ENCODE results near the gene DPCD. TPM values are rescaled to one million over a fixed set of nuclear protein-coding genes. Genes with fewer than 3 reads are reported as not detected.

The DPCD gene
- total and polyA plus RNA-seq, 2 of the 8 experiments (the other 6 are each of a cell fraction or from before 2014, with no cell fraction given): 21.2 to 31.4 TPM

GRCh38 chr10:101558204-101558603 lies 29.9 kb upstream of the DPCD start (continued):
- TF ChIP-seq SIN3A (conservative IDR thresholded peaks at IDR 0.05 in 1 of 2, IDR thresholded peaks at IDR 0.05 in 1 of 2; ENCODE audit: low read depth in 1 of 2, low read length in 2 of 2) (no peak), ZNF274 (IDR thresholded peaks at IDR 0.05; ENCODE audit: borderline replicate concordance, extremely low read depth, low read length) (no peak), CHD1 (IDR thresholded peaks at IDR 0.05; ENCODE audit: low read depth, low read length) (no peak), JUND (IDR thresholded peaks at IDR 0.05; ENCODE audit: low read length) (no peak), RAD21 (IDR thresholded peaks at IDR 0.05 in 1 of 2, conservative IDR thresholded peaks at IDR 0.05 in 1 of 2; ENCODE audit: low read depth in 2 of 2, low read length in 2 of 2) (no peak), ATF3 (IDR thresholded peaks at IDR 0.05; ENCODE audit: insufficient read depth, low read depth, low read length) (no peak), USF2 (IDR thresholded peaks at IDR 0.05; ENCODE audit: low read length) (no peak), HDAC6 (IDR thresholded peaks at IDR 0.05; ENCODE audit: low read depth, low read length) (no peak), SP1 (IDR thresholded peaks at IDR 0.05; ENCODE audit: low read depth, low read length) (no peak)
- TF ChIP-seq, protein P1, sequence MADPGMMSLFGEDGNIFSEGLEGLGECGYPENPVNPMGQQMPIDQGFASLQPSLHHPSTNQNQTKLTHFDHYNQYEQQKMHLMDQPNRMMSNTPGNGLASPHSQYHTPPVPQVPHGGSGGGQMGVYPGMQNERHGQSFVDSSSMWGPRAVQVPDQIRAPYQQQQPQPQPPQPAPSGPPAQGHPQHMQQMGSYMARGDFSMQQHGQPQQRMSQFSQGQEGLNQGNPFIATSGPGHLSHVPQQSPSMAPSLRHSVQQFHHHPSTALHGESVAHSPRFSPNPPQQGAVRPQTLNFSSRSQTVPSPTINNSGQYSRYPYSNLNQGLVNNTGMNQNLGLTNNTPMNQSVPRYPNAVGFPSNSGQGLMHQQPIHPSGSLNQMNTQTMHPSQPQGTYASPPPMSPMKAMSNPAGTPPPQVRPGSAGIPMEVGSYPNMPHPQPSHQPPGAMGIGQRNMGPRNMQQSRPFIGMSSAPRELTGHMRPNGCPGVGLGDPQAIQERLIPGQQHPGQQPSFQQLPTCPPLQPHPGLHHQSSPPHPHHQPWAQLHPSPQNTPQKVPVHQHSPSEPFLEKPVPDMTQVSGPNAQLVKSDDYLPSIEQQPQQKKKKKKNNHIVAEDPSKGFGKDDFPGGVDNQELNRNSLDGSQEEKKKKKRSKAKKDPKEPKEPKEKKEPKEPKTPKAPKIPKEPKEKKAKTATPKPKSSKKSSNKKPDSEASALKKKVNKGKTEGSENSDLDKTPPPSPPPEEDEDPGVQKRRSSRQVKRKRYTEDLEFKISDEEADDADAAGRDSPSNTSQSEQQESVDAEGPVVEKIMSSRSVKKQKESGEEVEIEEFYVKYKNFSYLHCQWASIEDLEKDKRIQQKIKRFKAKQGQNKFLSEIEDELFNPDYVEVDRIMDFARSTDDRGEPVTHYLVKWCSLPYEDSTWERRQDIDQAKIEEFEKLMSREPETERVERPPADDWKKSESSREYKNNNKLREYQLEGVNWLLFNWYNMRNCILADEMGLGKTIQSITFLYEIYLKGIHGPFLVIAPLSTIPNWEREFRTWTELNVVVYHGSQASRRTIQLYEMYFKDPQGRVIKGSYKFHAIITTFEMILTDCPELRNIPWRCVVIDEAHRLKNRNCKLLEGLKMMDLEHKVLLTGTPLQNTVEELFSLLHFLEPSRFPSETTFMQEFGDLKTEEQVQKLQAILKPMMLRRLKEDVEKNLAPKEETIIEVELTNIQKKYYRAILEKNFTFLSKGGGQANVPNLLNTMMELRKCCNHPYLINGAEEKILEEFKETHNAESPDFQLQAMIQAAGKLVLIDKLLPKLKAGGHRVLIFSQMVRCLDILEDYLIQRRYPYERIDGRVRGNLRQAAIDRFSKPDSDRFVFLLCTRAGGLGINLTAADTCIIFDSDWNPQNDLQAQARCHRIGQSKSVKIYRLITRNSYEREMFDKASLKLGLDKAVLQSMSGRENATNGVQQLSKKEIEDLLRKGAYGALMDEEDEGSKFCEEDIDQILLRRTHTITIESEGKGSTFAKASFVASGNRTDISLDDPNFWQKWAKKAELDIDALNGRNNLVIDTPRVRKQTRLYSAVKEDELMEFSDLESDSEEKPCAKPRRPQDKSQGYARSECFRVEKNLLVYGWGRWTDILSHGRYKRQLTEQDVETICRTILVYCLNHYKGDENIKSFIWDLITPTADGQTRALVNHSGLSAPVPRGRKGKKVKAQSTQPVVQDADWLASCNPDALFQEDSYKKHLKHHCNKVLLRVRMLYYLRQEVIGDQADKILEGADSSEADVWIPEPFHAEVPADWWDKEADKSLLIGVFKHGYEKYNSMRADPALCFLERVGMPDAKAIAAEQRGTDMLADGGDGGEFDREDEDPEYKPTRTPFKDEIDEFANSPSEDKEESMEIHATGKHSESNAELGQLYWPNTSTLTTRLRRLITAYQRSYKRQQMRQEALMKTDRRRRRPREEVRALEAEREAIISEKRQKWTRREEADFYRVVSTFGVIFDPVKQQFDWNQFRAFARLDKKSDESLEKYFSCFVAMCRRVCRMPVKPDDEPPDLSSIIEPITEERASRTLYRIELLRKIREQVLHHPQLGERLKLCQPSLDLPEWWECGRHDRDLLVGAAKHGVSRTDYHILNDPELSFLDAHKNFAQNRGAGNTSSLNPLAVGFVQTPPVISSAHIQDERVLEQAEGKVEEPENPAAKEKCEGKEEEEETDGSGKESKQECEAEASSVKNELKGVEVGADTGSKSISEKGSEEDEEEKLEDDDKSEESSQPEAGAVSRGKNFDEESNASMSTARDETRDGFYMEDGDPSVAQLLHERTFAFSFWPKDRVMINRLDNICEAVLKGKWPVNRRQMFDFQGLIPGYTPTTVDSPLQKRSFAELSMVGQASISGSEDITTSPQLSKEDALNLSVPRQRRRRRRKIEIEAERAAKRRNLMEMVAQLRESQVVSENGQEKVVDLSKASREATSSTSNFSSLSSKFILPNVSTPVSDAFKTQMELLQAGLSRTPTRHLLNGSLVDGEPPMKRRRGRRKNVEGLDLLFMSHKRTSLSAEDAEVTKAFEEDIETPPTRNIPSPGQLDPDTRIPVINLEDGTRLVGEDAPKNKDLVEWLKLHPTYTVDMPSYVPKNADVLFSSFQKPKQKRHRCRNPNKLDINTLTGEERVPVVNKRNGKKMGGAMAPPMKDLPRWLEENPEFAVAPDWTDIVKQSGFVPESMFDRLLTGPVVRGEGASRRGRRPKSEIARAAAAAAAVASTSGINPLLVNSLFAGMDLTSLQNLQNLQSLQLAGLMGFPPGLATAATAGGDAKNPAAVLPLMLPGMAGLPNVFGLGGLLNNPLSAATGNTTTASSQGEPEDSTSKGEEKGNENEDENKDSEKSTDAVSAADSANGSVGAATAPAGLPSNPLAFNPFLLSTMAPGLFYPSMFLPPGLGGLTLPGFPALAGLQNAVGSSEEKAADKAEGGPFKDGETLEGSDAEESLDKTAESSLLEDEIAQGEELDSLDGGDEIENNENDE (IDR thresholded peaks at IDR 0.05; ENCODE audit: insufficient replicate concordance, low read length): no peak

Data from H1 (cell line).